Gastrocnemius medialis (tissue), 4 donors: ENCODE data around the gene ITGAE.

Source experiments
- POLR2A ChIP-seq, 2 donors: fragments of 450-650 bp; IDR thresholded peaks; one replicate each; pipeline ENCODE4 v1.6.1; 2017; ENCODE audit warnings: antibody characterized with exemption in 2 of 2, mild to moderate bottlenecking in 2 of 2, moderate library complexity in 2 of 2
- TF ChIP-seq, protein P1 (sequence below), 5 experiments: fragments of 450-650 bp in 3 of 5; fragments of 200-600 bp in 2 of 5; sonication (generic) in 2 of 5; IDR thresholded peaks in 4 of 5; conservative IDR thresholded peaks in 1 of 5; 1 replicate in 4 of 5; 2 replicates in 1 of 5; pipeline ENCODE4 v1.5.1; 2016 to 2019; ENCODE audit warnings: antibody characterized with exemption in 5 of 5, mild to moderate bottlenecking in 3 of 5, moderate library complexity in 3 of 5

DNA sequence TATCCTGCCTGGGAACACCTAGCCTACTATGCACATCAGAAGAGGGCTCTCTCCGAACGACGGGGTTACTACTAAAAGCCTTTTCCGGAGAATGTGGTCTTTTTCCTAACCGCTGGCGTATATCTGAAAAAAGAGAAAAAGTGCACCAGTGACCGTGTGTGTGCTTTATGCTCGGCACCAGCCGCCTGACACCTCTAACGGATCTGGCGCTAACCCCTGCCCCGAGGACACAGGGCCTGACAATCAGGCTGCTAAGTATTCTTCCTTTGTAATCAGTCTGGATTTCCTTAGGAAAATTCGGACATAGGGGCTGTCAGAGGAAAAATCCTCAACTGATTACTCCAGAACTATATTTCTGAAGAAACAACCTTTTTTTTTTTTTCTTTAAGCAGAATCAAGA is 13.4 kb upstream of the ITGAE start:
- TF ChIP-seq, protein P1, sequence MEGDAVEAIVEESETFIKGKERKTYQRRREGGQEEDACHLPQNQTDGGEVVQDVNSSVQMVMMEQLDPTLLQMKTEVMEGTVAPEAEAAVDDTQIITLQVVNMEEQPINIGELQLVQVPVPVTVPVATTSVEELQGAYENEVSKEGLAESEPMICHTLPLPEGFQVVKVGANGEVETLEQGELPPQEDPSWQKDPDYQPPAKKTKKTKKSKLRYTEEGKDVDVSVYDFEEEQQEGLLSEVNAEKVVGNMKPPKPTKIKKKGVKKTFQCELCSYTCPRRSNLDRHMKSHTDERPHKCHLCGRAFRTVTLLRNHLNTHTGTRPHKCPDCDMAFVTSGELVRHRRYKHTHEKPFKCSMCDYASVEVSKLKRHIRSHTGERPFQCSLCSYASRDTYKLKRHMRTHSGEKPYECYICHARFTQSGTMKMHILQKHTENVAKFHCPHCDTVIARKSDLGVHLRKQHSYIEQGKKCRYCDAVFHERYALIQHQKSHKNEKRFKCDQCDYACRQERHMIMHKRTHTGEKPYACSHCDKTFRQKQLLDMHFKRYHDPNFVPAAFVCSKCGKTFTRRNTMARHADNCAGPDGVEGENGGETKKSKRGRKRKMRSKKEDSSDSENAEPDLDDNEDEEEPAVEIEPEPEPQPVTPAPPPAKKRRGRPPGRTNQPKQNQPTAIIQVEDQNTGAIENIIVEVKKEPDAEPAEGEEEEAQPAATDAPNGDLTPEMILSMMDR (IDR thresholded peaks at IDR 0.05 in 4 of 5, conservative IDR thresholded peaks at IDR 0.05 in 1 of 5): no peak
- no peak for TF ChIP-seq POLR2A (IDR thresholded peaks at IDR 0.05)
